GM21360 (cell line): Measurements from ENCODE around the gene FOXP1.

ENCODE experiments used
- ATAC-seq: cut with Tn5 transposase; IDR thresholded peaks from one replicate; pipeline ENCODE4 v1.9.1; 2021; ENCODE audit warnings: mild to moderate bottlenecking, moderate library complexity; ENCODE audit not compliant: unreplicated experiment

FOXP1 gene

GRCh38 chr3:71072287-71072686 is 511.2 kb downstream of the FOXP1 start:
- no peak for ATAC-seq

GRCh38 chr3:71070497-71071463 is 512.7 kb downstream of the FOXP1 start:
- no peak for ATAC-seq

- no peak for ATAC-seq
These were observed 513.7 kb downstream of the FOXP1 start for GRCh38 chr3:71069797-71070196.

GRCh38 chr3:71067977-71068654 is 515.4 kb downstream of the FOXP1 start:
- no peak for ATAC-seq

- ATAC-seq, result no peak
These were observed 516.7 kb downstream of the FOXP1 start for GRCh38 chr3:71066849-71067261.

- no peak for ATAC-seq
These were observed 517.2 kb downstream of the FOXP1 start for GRCh38 chr3:71066356-71066755.

- no peak for ATAC-seq
These were observed 517.8 kb downstream of the FOXP1 start for GRCh38 chr3:71065764-71066013.

- peak; percentile 40 for ATAC-seq
These were observed 518.4 kb downstream of the FOXP1 start for GRCh38 chr3:71064956-71065763.

GRCh38 chr3:71064291-71064955 is 519.1 kb downstream of the FOXP1 start:
- ATAC-seq, result peak; percentile 23

GRCh38 chr3:71063773-71064290 is 519.7 kb downstream of the FOXP1 start:
- no peak for ATAC-seq

- no peak for ATAC-seq
These were observed 520.4 kb downstream of the FOXP1 start for GRCh38 chr3:71062952-71063772.

- ATAC-seq, result no peak
These were observed 521.2 kb downstream of the FOXP1 start for GRCh38 chr3:71062037-71062932.

- no peak for ATAC-seq
These were observed 521.9 kb downstream of the FOXP1 start for GRCh38 chr3:71061581-71061980.

- no peak for ATAC-seq
These were observed 522.5 kb downstream of the FOXP1 start for GRCh38 chr3:71061037-71061436.

GRCh38 chr3:71060536-71060935 is 523.0 kb downstream of the FOXP1 start:
- ATAC-seq, result no peak

GRCh38 chr3:71057526-71057894 is 526.0 kb downstream of the FOXP1 start:
- no peak for ATAC-seq

- no peak for ATAC-seq
These were observed 527.2 kb downstream of the FOXP1 start for GRCh38 chr3:71056327-71056726.

GRCh38 chr3:71055257-71056001 is 528.1 kb downstream of the FOXP1 start:
- no peak for ATAC-seq
